ENCODE measurements around the gene RNF112. TPM values are rescaled to one million over a fixed set of nuclear protein-coding genes. Genes with fewer than 3 reads are reported as not detected.
"Not testable (repeated sequence)": the region's sequence is repeated elsewhere in the genome, so short reads cannot be mapped to it uniquely, and the experiment has no call there.

RNF112 gene
- total RNA-seq, 1 experiment from 2014 or later, result 0.10 TPM

DNA sequence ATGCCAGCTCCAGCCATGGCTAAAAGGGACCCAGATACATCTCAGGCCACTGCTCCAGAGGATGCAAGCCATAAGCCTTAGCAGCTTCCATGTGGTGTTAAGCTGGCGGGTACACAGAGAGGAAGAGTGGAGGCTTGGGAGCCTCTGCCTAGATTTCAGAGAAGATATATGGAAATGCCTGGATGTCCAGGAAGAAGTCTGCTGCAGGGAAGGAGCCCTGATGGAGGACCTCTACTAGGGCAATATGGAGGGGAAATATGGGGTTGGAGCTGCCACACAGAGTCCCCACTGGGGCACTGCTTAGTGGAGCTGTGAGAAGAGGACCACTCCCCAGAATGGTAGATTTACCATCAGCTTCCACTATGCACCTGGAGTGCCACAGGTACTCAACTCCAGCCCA, 32.1 kb downstream of the RNF112 start:
- no peaks in the 10 kb centered on the region for H3K9me3 ChIP-seq (ENCODE audit: control insufficient read depth, insufficient read depth, low read depth, low read length)
- no peaks in the 10 kb centered on the region for H3K4me1 ChIP-seq (ENCODE audit: control insufficient read depth, insufficient read depth, low read length)
- TF ChIP-seq, protein P1, sequence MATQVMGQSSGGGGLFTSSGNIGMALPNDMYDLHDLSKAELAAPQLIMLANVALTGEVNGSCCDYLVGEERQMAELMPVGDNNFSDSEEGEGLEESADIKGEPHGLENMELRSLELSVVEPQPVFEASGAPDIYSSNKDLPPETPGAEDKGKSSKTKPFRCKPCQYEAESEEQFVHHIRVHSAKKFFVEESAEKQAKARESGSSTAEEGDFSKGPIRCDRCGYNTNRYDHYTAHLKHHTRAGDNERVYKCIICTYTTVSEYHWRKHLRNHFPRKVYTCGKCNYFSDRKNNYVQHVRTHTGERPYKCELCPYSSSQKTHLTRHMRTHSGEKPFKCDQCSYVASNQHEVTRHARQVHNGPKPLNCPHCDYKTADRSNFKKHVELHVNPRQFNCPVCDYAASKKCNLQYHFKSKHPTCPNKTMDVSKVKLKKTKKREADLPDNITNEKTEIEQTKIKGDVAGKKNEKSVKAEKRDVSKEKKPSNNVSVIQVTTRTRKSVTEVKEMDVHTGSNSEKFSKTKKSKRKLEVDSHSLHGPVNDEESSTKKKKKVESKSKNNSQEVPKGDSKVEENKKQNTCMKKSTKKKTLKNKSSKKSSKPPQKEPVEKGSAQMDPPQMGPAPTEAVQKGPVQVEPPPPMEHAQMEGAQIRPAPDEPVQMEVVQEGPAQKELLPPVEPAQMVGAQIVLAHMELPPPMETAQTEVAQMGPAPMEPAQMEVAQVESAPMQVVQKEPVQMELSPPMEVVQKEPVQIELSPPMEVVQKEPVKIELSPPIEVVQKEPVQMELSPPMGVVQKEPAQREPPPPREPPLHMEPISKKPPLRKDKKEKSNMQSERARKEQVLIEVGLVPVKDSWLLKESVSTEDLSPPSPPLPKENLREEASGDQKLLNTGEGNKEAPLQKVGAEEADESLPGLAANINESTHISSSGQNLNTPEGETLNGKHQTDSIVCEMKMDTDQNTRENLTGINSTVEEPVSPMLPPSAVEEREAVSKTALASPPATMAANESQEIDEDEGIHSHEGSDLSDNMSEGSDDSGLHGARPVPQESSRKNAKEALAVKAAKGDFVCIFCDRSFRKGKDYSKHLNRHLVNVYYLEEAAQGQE (IDR thresholded peaks at IDR 0.05; ENCODE audit: insufficient read depth in 1 of 2, low read depth in 2 of 2, low read length in 1 of 2), result no peak
- TF ChIP-seq SIN3A (IDR thresholded peaks at IDR 0.05; ENCODE audit: borderline replicate concordance, insufficient read depth, low read depth, low read length), result no peak
- ATAC-seq (no peak), DNase-seq (ENCODE audit: low read depth, low spot score) (no peak)
- in situ Hi-C loops (cut with HindIII; ENCODE audit: low pct_unique_long_range_greater_than_20kb, low sequenced_read_pairs), result no loop called here
- no peak overlapping the region for H3K4me3 ChIP-seq (ENCODE audit: low read depth in 2 of 2, low read length in 2 of 2)
- no peak overlapping the region for H3K27ac ChIP-seq (ENCODE audit: low read length)
- POLR2A ChIA-PET, result no interaction called here
- H3K27me3 ChIP-seq (ENCODE audit: control insufficient read depth, insufficient read depth, low read length), result no peaks in the 10 kb centered on the region; the same call in 1 of the 2 replicates
- no peaks in the 10 kb centered on the region for H3K36me3 ChIP-seq (ENCODE audit: control insufficient read depth, insufficient read depth, low read length)
- CTCF ChIA-PET, result no interaction called here
- intact Hi-C loops (cut with micrococcal nuclease; ENCODE audit: unreplicated experiment), result no loop called here
- no TSS peak for BruUV-seq (replicated peaks)

DNA sequence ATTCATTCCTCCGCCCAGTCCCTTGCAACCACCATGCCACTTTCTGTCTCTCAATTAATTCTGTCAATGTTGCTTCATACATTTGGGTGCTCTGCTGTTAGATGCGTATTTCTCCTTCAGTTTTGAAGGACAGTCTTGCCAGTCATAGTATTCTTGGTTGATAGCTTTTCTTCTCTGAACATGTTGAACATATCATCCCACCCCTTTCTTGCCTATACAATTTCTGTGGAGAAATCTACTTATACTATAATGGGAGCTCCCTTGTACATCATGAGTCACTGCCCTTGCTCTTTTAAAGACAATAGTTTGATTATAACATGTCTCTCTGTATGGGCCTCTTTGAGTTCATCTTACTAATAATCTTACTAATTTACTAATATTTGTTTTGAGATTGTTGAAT, 34.1 kb downstream of the RNF112 start:
- intact Hi-C loops (cut with micrococcal nuclease; ENCODE audit: unreplicated experiment) (loop anchor here (5.0 kb wide), 1 partner anchor 68 kb away; the partner anchor contains the start of gene MAPK7), in situ Hi-C loops (cut with HindIII; ENCODE audit: low pct_unique_long_range_greater_than_20kb, low sequenced_read_pairs) (no loop called here)
- H3K36me3 ChIP-seq (ENCODE audit: control insufficient read depth, insufficient read depth, low read length), result no peaks in the 10 kb centered on the region
- no TSS peak for BruUV-seq (replicated peaks)
- POLR2A ChIA-PET, result no interaction called here
- no peak overlapping the region for H3K27ac ChIP-seq (ENCODE audit: low read length)
- CTCF ChIA-PET, result no interaction called here
- H3K9me3 ChIP-seq (ENCODE audit: control insufficient read depth, insufficient read depth, low read depth, low read length), result no peaks in the 10 kb centered on the region
- DNase-seq (ENCODE audit: low read depth, low spot score) (no peak), ATAC-seq (no peak)
- TF ChIP-seq, protein P1 (IDR thresholded peaks at IDR 0.05; ENCODE audit: insufficient read depth in 1 of 2, low read depth in 2 of 2, low read length in 1 of 2), result no peak
- no peak for TF ChIP-seq SIN3A (IDR thresholded peaks at IDR 0.05; ENCODE audit: borderline replicate concordance, insufficient read depth, low read depth, low read length)
- TF ChIP-seq, protein P2, sequence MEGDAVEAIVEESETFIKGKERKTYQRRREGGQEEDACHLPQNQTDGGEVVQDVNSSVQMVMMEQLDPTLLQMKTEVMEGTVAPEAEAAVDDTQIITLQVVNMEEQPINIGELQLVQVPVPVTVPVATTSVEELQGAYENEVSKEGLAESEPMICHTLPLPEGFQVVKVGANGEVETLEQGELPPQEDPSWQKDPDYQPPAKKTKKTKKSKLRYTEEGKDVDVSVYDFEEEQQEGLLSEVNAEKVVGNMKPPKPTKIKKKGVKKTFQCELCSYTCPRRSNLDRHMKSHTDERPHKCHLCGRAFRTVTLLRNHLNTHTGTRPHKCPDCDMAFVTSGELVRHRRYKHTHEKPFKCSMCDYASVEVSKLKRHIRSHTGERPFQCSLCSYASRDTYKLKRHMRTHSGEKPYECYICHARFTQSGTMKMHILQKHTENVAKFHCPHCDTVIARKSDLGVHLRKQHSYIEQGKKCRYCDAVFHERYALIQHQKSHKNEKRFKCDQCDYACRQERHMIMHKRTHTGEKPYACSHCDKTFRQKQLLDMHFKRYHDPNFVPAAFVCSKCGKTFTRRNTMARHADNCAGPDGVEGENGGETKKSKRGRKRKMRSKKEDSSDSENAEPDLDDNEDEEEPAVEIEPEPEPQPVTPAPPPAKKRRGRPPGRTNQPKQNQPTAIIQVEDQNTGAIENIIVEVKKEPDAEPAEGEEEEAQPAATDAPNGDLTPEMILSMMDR (IDR thresholded peaks at IDR 0.05), result no peak
- no peak for TF ChIP-seq POLR2AphosphoS5 (IDR thresholded peaks at IDR 0.05; ENCODE audit: low read depth, low read length)
- TF ChIP-seq TCF7L2 (IDR thresholded peaks at IDR 0.05; ENCODE audit: low read depth, low read length), result no peak
- H3K4me1 ChIP-seq (ENCODE audit: control insufficient read depth, insufficient read depth, low read length), result peaks cover 3% of the 10 kb centered on the region; the same call in 1 of the 2 replicates
- H3K4me3 ChIP-seq (ENCODE audit: low read depth in 2 of 2, low read length in 2 of 2), result no peak overlapping the region
- no peaks in the 10 kb centered on the region for H3K27me3 ChIP-seq (ENCODE audit: control insufficient read depth, insufficient read depth, low read length)

DNA sequence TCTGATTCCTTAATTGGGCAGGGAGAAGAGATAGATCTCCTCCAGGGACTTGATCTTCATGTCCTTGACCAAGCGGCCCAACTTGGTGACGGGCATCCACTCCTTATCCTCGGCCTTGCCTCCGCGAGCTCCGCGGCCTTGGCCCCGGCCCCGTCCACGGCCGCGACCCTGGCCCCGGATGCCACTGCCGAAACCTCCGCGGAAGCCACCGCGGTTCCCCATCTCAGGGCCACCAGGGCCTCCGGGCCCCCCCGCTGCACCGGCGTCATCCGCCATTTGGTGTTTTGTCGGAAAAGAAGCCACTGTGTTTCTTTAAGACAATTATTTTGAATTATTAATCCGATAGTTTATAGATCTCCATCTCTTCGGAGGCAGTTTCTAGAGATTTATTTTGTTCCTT, 35.5 kb downstream of the RNF112 start:
- H3K36me3 ChIP-seq (ENCODE audit: control insufficient read depth, insufficient read depth, low read length); H3K4me3 ChIP-seq (ENCODE audit: low read depth in 2 of 2, low read length in 2 of 2); BruUV-seq (replicated peaks); ATAC-seq; POLR2A ChIA-PET; in situ Hi-C loops (cut with HindIII; ENCODE audit: low pct_unique_long_range_greater_than_20kb, low sequenced_read_pairs); H3K4me1 ChIP-seq (ENCODE audit: control insufficient read depth, insufficient read depth, low read length); H3K9me3 ChIP-seq (ENCODE audit: control insufficient read depth, insufficient read depth, low read depth, low read length); DNase-seq (ENCODE audit: low read depth, low spot score); H3K27me3 ChIP-seq (ENCODE audit: control insufficient read depth, insufficient read depth, low read length): not testable (repeated sequence)
- CTCF ChIA-PET, result interaction anchor here (1.8 kb wide), 1 partner anchor 84 kb away, joined by 8 read pairs; the partner anchor contains the start of gene B9D1
- peak overlapping the region; percentile 78 for H3K27ac ChIP-seq (ENCODE audit: low read length)
- intact Hi-C loops (cut with micrococcal nuclease; ENCODE audit: unreplicated experiment), result loop anchor here (2.0 to 5.0 kb wide), 2 partner anchors 69 to 84 kb away; partner anchors contain the start of genes B9D1 and MAPK7
